Common myeloid progenitor, CD34-positive (primary cell): ENCODE measurements around the gene SOCS1.

Experiments used
- CTCF ChIA-PET: fragments of 350-600 bp; sonication (Branson Sonifier 250); formaldehyde crosslinking; loops from one replicate; lab custom pipeline; 2021; ENCODE audit warnings: antibody characterized with exemption; lab: Charles Lee
- POLR2A ChIA-PET: fragments of 350-600 bp; sonication (Branson Sonifier 250); formaldehyde crosslinking; loops from one replicate; lab custom pipeline; 2021; ENCODE audit warnings: antibody characterized with exemption; lab: Charles Lee
- DNase-seq, 3 donors: peaks; one replicate each; pipeline versions ENCODE4 v3.0.0 to v3.0.0-alpha.2; 2013
- H3K27ac ChIP-seq, 2 experiments: 1 replicate in 1 of 2; 2 replicates in 1 of 2; pipeline ENCODE4 v1.7.0; 2013; ENCODE audit warnings: inconsistent platforms in 2 of 2, low read length in 2 of 2, mild to moderate bottlenecking in 2 of 2, low read depth in 1 of 2, moderate library complexity in 1 of 2; ENCODE audit not compliant: severe bottlenecking in 2 of 2, insufficient read depth in 1 of 2, poor library complexity in 1 of 2
- H3K27me3 ChIP-seq, 5 experiments: replicated peaks in 2 of 5; 1 replicate in 3 of 5; 2 replicates in 2 of 5; pipeline versions ENCODE4 v1.6.1 to v1.7.0; 2013; ENCODE audit warnings: low read length in 4 of 5, mild to moderate bottlenecking in 2 of 5, moderate library complexity in 2 of 5, inconsistent platforms in 1 of 5; ENCODE audit not compliant: insufficient read depth in 5 of 5, control insufficient read depth in 4 of 5
- H3K36me3 ChIP-seq, 4 experiments: 1 replicate in 2 of 4; 2 replicates in 2 of 4; pipeline versions ENCODE4 v1.6.1 to v1.7.0; 2013; ENCODE audit warnings: low read length in 3 of 4, control low read depth in 1 of 4, mild to moderate bottlenecking in 1 of 4; ENCODE audit not compliant: control insufficient read depth in 4 of 4, insufficient read depth in 4 of 4
- H3K4me1 ChIP-seq, 4 experiments: 1 replicate in 3 of 4; 2 replicates in 1 of 4; pipeline versions ENCODE4 v1.6.1 to v1.7.1; 2013; ENCODE audit warnings: low read length in 3 of 4, mild to moderate bottlenecking in 3 of 4, control low read depth in 1 of 4, inconsistent platforms in 1 of 4, moderate library complexity in 1 of 4; ENCODE audit not compliant: control insufficient read depth in 4 of 4, insufficient read depth in 4 of 4; ENCODE audit errors: control extremely low read depth in 1 of 4
- H3K4me3 ChIP-seq, 7 experiments: 1 replicate in 4 of 7; 2 replicates in 3 of 7; pipeline versions ENCODE4 v1.5.1 to v1.7.0; 2013; ENCODE audit warnings: mild to moderate bottlenecking in 7 of 7, low read length in 6 of 7, moderate library complexity in 6 of 7, inconsistent platforms in 2 of 7, low read depth in 2 of 7, control low read depth in 1 of 7; ENCODE audit not compliant: insufficient read depth in 4 of 7, control insufficient read depth in 1 of 7; ENCODE audit errors: extremely low read depth in 1 of 7
- H3K9me3 ChIP-seq, 5 experiments: 1 replicate in 4 of 5; 2 replicates in 1 of 5; pipeline versions ENCODE4 v1.6.1 to v1.7.1; 2013; ENCODE audit warnings: low read length in 4 of 5, mild to moderate bottlenecking in 2 of 5, inconsistent platforms in 1 of 5, low read depth in 1 of 5, moderate library complexity in 1 of 5; ENCODE audit not compliant: control insufficient read depth in 4 of 5, insufficient read depth in 2 of 5; ENCODE audit errors: control extremely low read depth in 1 of 5
- WGBS: methylation state at CpG from one replicate; pipeline ENCODE4 v1.1.5; 2013; ENCODE audit not compliant: insufficient coverage; 5-methylcytosine and 5-hydroxymethylcytosine counted together

Gene SOCS1

DNA sequence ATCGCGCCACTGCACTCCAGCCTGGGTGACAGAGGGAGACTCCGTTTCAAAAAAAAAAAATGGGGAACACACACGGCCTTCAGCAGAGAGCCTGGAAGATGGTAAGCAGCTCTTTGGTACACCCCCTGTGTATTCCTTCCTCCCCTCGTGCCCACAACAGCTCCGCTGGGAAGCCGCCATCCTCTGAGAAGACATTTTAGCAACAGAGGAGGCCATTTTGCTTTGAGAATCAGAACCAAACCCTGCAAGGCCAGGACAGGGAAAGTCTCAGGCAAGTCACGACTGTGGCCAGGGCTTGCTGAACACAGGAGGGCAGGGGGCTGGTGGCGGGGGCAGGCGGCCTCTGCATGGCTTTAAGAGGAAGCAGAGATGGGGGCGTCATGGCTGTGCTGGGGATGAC is 45.7 kb downstream of the SOCS1 start:
- peak in 2 of 3 donors; percentile 29 to 40 for DNase-seq
- ChIA-PET CTCF (interaction anchor here (2.1 kb wide), 1 partner anchor 8 kb away, joined by 5 read pairs; no protein-coding TSS in a partner anchor), POLR2A (no interaction called here)
- no peak overlapping the region for H3K27ac ChIP-seq
- H3K36me3 ChIP-seq: no peaks in the 10 kb centered on the region
- no peaks in the 10 kb centered on the region for H3K27me3 ChIP-seq
- no peak overlapping the region for H3K4me3 ChIP-seq
- WGBS: 79% methylated on average over 8 of the region's 11 CpGs
- peaks cover 0 to 8% (median 4%) of the 10 kb centered on the region in 5 experiments for H3K9me3 ChIP-seq
- peaks cover 0 to 44% (median 11%) of the 10 kb centered on the region in 4 experiments for H3K4me1 ChIP-seq

GRCh38 chr16:11208916-11209665 is 46.9 kb downstream of the SOCS1 start:
- CTCF ChIA-PET: interaction anchor here (0.7 to 2.1 kb wide), 3 partner anchors 10 to 51 kb away, joined by 3 to 5 read pairs (median 4); no protein-coding TSS in a partner anchor
- Histone ChIP-seq H3K4me1 (peaks cover 0 to 55% (median 11%) of the 10 kb centered on the region in 4 experiments), H3K27me3 (no peaks in the 10 kb centered on the region), H3K4me3 (no peak overlapping the region), H3K9me3 (peaks cover 0 to 8% (median 4%) of the 10 kb centered on the region in 5 experiments), H3K27ac (no peak overlapping the region), H3K36me3 (no peaks in the 10 kb centered on the region)
- peak in 1 of 3 donors; percentile 22 for DNase-seq
- POLR2A ChIA-PET: no interaction called here
- WGBS: 90% methylated on average over 6 of the region's 9 CpGs

DNA sequence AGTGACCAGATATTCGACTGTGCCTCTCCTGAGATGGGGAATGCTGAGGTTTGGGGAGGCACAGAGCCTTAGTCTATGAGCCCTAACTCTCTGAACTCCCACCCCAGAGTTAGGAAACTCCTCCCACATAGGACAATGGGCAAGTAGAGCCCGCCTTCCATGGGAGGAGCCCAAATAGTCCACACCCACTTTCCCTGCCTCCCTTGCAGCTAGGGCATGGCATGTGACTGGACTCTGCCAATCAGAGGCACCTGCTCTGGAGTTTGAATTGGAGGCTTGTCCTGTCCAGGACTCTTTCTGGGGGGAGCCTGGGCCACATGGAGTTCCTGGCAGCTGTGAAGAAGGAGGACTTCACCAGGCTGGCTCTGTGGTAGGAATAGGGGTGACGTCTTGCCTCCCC is 48.4 kb downstream of the SOCS1 start:
- WGBS: 95% methylated on average over 3 of the region's 3 CpGs
- Histone ChIP-seq H3K4me3 (no peak overlapping the region), H3K36me3 (no peaks in the 10 kb centered on the region), H3K27me3 (no peaks in the 10 kb centered on the region), H3K27ac (no peak overlapping the region), H3K9me3 (peaks cover 0 to 8% (median 4%) of the 10 kb centered on the region in 5 experiments), H3K4me1 (peaks cover 0 to 61% (median 17%) of the 10 kb centered on the region in 4 experiments)
- peak in 2 of 3 donors; percentile 46 to 48 for DNase-seq
- CTCF ChIA-PET: interaction anchor here (1.1 to 2.0 kb wide), 3 partner anchors 11 to 48 kb away, joined by 3 to 11 read pairs (median 4); no protein-coding TSS in a partner anchor
- POLR2A ChIA-PET: no interaction called here

- CTCF ChIA-PET: interaction anchor here (0.8 to 2.0 kb wide), 4 partner anchors 8 to 15 kb away, joined by 3 to 11 read pairs (median 5); no protein-coding TSS in a partner anchor
- WGBS: 66% methylated on average over 10 of the region's 13 CpGs
- H3K4me3 ChIP-seq: no peak overlapping the region
- no peaks in the 10 kb centered on the region for H3K36me3 ChIP-seq
- POLR2A ChIA-PET: no interaction called here
- H3K9me3 ChIP-seq: peaks cover 0 to 8% (median 4%) of the 10 kb centered on the region in 5 experiments
- peaks cover 2 to 74% (median 33%) of the 10 kb centered on the region in 4 experiments for H3K4me1 ChIP-seq
- no peaks in the 10 kb centered on the region for H3K27me3 ChIP-seq
- H3K27ac ChIP-seq: no peak overlapping the region
- peak in 1 of 3 donors; percentile 14 for DNase-seq
These were observed 50.0 kb downstream of the SOCS1 start for GRCh38 chr16:11205754-11206581.

- Histone ChIP-seq H3K36me3 (no peaks in the 10 kb centered on the region), H3K27ac (no peak overlapping the region), H3K9me3 (peaks cover 0 to 8% (median 4%) of the 10 kb centered on the region in 5 experiments), H3K4me1 (peaks cover 2 to 78% (median 38%) of the 10 kb centered on the region in 4 experiments), H3K4me3 (no peak overlapping the region), H3K27me3 (no peaks in the 10 kb centered on the region)
- ChIA-PET POLR2A (no interaction called here), CTCF (interaction anchor here (0.9 to 1.1 kb wide), 2 partner anchors 9 to 14 kb away, joined by 3 to 7 read pairs; no protein-coding TSS in a partner anchor)
- DNase-seq: peak in 1 of 3 donors; percentile 9
- WGBS: 91% methylated on average over 19 of the region's 19 CpGs
These were observed 50.8 kb downstream of the SOCS1 start for GRCh38 chr16:11205065-11205699.

DNA sequence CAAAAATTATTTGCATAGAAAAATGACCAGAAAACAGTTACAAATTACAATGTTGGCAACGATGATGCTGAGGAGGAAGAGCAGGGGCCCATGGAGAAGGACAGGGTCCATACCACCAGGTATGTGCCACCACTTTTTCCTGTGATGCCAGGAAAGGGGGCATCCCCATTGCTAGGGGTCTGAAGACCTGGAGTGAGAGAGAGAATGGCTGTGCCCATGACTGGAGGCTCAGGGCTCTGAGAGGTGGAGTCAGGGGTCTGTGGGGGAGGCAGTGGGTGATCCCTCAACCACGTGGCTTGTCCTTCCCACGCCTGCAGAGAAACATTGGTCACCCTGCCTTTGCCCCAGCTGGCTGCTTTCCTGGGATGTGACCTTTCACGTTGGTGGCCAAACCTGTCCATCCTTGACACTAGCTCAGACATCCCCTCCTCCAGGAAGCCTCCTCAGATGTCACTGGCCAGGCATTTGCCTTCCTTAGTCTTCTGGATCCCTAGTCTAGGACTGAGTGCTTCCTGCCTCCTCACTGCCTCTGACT is 51.4 kb downstream of the SOCS1 start:
- no peaks in the 10 kb centered on the region for H3K36me3 ChIP-seq
- 89% methylated on average over 3 of the region's 4 CpGs for WGBS
- DNase-seq: no peak
- H3K27ac ChIP-seq: no peak overlapping the region
- ChIA-PET CTCF (no interaction called here), POLR2A (no interaction called here)
- H3K27me3 ChIP-seq: no peaks in the 10 kb centered on the region
- no peak overlapping the region for H3K4me3 ChIP-seq
- peaks cover 2 to 76% (median 38%) of the 10 kb centered on the region in 4 experiments for H3K4me1 ChIP-seq
- H3K9me3 ChIP-seq: peaks cover 0 to 8% (median 4%) of the 10 kb centered on the region in 5 experiments
